CD4-positive, alpha-beta T cell treated with Interleukin-17A for 4 hours (primary cell): ENCODE data around the gene DMRTC2.

Source experiments
- DNase-seq: peaks from one replicate; pipeline ENCODE4 v3.0.0-alpha.2; 2020; ENCODE audit warnings: mixed read lengths

DMRTC2 gene

DNA sequence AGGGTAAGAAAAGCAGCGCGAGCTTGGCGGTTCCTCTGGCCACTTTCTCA, at the start of gene DMRTC2:
DMRTC2 (plus strand) TSS at position 42 of the 50 bp plus-strand sequence. CDS start 2,387 bp downstream, outside the sequence.
- no peak for DNase-seq

GRCh38 chr19:41796362-41796761, 48.5 kb upstream of the DMRTC2 start, which contains the start of gene CEACAM3:
Gene CEACAM3, plus strand, starts transcription at chr19:41796587. Its CDS starts 91 bp downstream, at chr19:41796678.
- DNase-seq, result no peak

GRCh38 chr19:41796901-41797300, 47.9 kb upstream of the DMRTC2 start:
- no peak for DNase-seq

DNA sequence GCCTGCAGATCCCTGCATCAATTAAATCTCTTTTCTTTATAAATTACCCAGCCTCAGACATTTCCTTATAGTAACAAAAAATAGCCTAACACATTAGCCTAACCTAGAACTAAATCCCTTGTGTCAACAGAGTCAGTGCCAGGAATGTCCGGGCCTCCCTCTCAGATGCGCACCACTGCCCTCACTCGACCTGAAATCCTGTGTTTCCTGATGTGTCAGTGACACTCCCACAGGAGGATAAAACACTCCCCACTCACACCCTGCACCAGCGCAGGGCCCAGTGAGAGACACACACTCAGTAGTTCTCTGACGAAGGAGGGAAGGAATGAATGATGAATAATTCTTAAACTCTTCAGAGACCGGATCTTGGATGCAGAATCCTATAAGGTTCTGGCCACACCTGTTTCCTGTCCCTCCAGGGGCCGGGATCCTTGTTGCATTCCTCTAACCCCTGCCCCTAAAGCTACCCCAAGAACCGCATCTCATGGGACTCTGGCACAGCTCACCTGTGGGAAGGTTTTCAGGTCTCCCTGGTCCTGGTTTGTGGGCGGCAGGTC, 45.3 kb upstream of the DMRTC2 start:
- DNase-seq, result no peak

GRCh38 chr19:41801031-41801430, 43.8 kb upstream of the DMRTC2 start:
- DNase-seq, result no peak

GRCh38 chr19:41801792-41802211, 43.0 kb upstream of the DMRTC2 start:
- no peak for DNase-seq

GRCh38 chr19:41802770-41803169, 42.1 kb upstream of the DMRTC2 start:
- DNase-seq, result no peak

- no peak for DNase-seq
These were observed 40.5 kb upstream of the DMRTC2 start for GRCh38 chr19:41804336-41804735.

- no peak for DNase-seq
These were observed 37.7 kb upstream of the DMRTC2 start for GRCh38 chr19:41807176-41807575.

DNA sequence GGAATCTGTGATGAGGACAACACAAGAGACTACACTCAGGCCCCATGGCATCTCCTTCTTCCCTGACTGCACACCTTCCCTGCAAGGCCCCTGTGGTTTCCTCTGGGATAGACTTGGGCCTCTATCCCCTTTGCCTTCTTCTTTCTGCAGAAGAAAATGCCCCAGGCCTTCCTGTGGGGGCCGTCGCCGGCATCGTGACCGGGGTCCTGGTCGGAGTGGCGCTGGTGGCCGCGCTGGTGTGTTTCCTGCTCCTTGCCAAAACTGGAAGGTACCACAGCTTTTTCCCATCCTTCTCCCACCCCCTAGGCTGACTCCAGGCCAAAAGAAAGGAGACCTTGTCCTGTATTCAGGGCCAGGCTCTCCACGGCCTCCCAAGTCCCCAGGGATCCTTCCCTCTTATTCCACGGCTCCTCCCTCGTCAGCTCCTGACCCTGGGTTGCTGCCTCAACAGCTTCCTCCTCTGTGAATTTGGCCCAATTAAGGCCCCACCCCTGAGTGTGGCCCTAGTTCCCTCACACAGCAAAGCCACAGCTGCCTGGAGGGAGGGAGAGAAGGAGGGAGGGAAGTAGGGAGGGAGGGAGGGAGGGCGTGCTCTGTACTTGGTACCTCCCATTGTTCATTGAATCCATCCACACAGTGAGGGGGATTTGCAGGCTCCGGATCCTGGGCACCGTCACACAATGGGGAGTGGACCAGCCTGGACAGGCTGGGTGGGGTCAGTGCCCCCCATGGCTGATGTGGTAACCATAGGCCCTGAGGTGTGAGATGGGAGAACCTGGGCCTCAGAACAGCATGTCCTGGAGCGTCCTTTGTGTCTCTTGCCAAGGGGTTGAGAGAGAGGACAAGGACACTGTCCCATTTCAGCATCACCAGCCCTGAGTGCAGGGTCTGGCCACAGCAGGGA, 35.9 kb upstream of the DMRTC2 start:
- DNase-seq, result no peak

GRCh38 chr19:41810301-41810700, 34.5 kb upstream of the DMRTC2 start:
- no peak for DNase-seq

- no peak for DNase-seq
These were observed 33.8 kb upstream of the DMRTC2 start for GRCh38 chr19:41811036-41811435.

DNA sequence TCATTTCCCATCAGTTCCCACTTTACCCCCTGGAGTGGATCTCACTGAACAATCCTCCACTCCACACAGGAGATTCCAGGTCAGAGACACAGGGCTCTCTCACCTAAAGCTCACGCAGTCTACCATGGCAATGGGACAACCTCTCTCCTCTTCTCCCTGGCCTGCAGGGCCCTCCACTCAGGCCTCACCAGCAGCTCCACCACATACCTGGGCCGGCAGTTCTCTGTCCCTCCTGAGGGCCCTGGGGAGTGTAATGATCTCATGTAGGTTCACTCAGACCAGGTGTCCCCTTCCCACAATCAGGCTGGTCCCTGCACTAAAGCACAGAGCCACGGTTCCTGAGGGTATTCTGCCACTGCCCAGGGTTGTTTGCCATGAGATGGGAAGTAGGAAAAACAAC, 32.9 kb upstream of the DMRTC2 start:
- no peak for DNase-seq

DNA sequence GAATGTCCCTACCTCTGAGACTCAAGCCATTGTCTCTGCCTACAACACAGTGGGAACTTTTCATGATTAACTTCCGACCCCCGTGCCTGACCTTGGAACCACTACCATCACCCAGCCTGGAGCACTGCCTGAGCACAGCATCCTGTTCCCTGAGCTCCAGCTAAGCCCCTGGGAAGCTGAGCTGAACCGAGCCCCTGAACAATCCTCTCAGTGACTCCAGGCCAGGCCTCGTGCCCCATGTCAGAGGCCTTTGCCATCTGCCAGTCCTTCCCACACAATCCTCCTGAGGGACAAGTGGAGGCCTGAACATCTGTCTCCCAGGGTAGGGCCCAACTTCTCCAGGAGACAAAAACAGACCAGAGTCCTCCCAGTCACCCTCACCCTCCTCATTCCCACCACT, 30.9 kb upstream of the DMRTC2 start:
- DNase-seq, result no peak

DNA sequence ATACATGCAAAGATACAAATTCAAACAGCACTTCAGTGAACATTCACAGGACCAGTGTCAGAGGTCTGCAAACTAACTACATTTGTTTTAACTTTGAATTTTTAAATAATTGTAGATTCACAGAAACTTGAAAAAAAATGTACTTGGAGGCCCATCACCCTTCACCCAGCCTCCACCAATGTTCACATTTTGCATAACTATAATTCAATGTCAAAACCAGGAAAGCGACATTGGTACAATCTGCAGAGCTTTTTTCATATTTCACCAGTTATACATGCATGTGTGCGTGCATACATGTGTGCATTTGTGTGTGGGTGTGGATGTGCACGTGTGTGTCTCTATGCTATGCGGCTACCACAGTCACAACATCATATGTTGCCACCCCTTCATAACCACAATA, 29.5 kb upstream of the DMRTC2 start:
- DNase-seq, result no peak

DNA sequence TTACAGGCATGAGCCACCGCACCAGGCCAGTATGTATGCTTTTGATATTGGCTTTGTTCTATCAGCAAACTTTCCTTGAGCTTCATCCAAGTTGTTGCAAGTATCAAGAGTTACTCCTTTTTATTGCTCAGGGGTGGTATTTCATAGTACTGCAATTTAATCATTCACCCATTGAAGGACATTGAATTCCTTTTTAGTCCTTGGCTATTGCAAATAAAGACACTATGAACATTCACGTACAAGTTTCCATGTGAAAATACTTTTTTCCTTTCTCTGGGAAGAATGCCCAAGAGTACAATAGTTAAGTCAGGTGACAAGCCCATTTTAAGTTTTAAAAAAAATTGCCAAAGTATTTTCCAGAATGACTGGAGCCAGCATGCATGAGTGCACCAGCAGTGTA, 28.1 kb upstream of the DMRTC2 start:
- no peak for DNase-seq

DNA sequence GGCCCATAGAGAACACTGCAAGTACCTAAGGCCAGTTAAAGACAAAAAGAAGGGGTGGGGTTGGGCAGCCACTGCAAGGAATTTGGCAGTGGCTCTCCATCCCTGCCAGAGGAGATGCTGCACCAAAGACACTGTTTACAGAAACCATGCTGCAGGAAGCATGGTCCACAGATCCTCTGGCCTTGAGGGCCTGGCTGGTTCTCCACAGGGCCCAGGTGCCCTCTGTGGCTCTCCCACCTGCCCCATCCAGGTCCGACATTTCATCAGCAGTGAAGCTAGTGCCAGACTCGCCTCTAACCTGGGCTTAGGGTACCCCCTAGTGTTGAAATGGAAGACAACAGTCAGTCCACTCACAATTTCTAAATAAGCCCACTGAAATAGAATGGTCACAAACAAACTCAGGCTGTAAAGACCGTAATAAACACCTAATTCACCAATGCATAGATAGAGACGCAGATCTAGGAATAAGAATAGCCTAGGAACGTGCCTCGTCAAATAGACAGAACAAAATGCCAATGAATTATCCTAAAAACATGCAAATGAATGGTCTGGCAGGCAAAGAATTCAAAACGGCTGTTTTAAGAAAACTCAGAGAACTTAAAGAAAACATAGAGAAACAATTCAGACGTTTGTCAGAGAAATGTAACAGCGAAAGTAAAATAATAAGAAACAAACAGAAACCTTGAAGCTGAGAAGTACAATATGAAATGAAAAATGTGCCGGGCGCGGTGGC, 23.7 kb upstream of the DMRTC2 start:
- peak; percentile 51 for DNase-seq

- no peak for DNase-seq
These were observed 6.7 kb upstream of the DMRTC2 start for GRCh38 chr19:41837981-41838708.

GRCh38 chr19:41839211-41839610, 5.6 kb upstream of the DMRTC2 start:
- DNase-seq, result no peak

DNA sequence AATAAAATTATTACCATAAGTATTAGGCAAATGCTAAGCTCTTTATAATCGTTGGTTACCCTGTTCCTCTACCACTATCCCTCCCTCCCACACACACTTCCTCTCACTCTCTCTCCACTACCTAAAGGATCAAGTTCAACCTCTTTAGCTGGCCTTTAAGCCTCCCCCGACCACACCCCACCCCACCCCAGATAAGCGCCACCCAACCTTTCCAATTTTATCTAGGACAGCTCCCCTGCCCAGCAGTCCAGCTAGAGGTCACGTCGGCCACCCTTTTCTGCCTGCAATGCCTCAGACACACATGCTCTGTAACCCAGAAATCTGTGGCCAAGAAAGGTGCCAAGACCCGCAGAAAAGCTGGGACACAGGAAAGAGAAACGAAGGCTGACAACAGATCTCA, 1.5 kb upstream of the DMRTC2 start:
- DNase-seq, result no peak

DNA sequence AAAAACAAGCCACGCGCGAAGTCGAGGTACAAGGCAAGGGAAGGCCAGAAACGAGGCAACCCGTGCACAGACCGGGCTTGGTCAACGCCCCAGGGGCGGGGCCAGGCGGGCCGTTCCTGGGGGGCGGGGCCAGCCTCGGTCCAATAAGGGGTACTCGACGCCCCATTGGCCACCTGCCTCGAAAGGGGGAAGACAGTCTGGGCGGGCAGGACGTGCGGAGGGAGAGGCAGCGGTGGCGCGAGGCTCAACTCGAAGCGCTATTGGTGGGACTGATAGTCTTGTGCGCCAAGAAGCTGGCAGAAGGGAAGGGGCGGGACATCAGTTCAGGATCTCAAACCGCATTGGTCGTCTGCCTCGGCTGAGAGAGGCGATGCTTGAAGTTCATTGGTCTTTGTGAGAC, 241 bp upstream of the DMRTC2 start, which contains the start of gene LYPD4:
LYPD4 (minus strand) TSS at position 83 of the 400 bp plus-strand sequence. CDS start 5,398 bp downstream, outside the sequence.
- no peak for DNase-seq

DNA sequence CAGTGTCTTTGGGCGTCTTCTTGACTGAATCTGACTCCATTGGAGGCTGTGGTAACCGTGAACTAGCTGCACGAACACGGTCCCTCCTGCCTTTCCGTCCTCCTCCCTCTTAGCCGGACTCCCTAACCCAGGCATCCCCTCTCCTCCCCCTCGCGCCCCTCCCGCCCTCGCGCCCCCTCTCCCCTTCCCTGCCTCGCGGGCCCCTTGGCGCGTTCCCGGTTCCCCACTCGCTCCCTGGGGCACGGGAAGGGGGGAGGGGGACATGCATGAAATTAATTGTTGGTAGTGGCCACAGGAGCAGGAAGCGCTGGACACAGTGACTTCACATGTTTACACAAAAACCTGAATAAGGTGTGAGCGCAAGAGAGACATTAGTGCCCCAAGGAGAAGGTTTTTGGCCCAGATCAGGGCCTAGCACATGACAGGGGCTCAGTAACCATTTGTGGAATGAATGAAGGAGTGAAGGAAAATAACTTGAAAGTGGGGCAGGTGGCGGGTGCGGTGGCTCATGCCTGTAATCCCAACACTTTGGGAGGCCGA, 279 bp downstream of the DMRTC2 start:
- no peak for DNase-seq
